H1 (cell line): Measurements from ENCODE around the gene SLC2A8. TPM values are rescaled to one million over a fixed set of nuclear protein-coding genes. Genes with fewer than 3 reads are reported as not detected.

Experiments used
- ATF2 ChIP-seq: IDR thresholded peaks from 2 replicates; pipeline ENCODE4 v1.6.1; 2012; ENCODE audit warnings: low read length, inconsistent platforms
- CHD2 ChIP-seq: IDR thresholded peaks from 2 replicates; pipeline ENCODE4 v1.6.1; 2012; ENCODE audit warnings: low read length, improper control_type of control experiment
- HDAC2 ChIP-seq, 2 experiments: fragments of 300-600 bp in 1 of 2; sonication (generic) in 1 of 2; IDR thresholded peaks; 2 replicates each; pipeline ENCODE4 v1.6.1; 2011 to 2012; ENCODE audit warnings: low read depth in 2 of 2, low read length in 2 of 2, mild to moderate bottlenecking in 2 of 2, moderate library complexity in 2 of 2, borderline replicate concordance in 1 of 2, inconsistent platforms in 1 of 2
- PHF8 ChIP-seq: fragments of 200-600 bp; sonication (generic); conservative IDR thresholded peaks from 2 replicates; pipeline ENCODE4 v1.7.1; 2012; ENCODE audit warnings: low read depth, mild to moderate bottlenecking, inconsistent platforms, low read length, moderate library complexity
- YY1 ChIP-seq: IDR thresholded peaks from 2 replicates; pipeline ENCODE4 v1.6.1; 2011; ENCODE audit warnings: low read depth, mild to moderate bottlenecking, low read length
- polyA plus RNA-seq, 7 experiments: library from polyadenylated mRNA; depleted of rRNA in 3 of 7; stranded (reverse) in 5 of 7; unstranded in 2 of 7; fragments of >200 nt in 5 of 7; fragments of 200-250 nt in 2 of 7; gene quantifications; 1 replicate in 5 of 7; 2 replicates in 1 of 7; 4 replicates in 1 of 7; pipeline versions ENCODE4 v1.2.1 to v1.2.3, GENCODE V29; 2011 to 2013; ENCODE audit warnings: missing spikeins in 2 of 7, mixed read lengths in 2 of 7
- total RNA-seq: library from RNA; stranded (reverse); fragmentation: NEBNext Ultra II Directional; extraction: Animal tissue kit (Norgen Biotek cat#: 25700); gene quantifications from 2 replicates; pipeline ENCODE4 v1.2.1, GENCODE V29; 2021
- TF ChIP-seq, protein P1 (sequence below): IDR thresholded peaks from 2 replicates; pipeline ENCODE4 v1.6.1; 2011; ENCODE audit warnings: low read length, improper control_type of control experiment

Gene SLC2A8
- total and polyA plus RNA-seq, 2 of the 8 experiments (the other 6 are each of a cell fraction or from before 2014, with no cell fraction given): 24.6 to 36.4 TPM

DNA sequence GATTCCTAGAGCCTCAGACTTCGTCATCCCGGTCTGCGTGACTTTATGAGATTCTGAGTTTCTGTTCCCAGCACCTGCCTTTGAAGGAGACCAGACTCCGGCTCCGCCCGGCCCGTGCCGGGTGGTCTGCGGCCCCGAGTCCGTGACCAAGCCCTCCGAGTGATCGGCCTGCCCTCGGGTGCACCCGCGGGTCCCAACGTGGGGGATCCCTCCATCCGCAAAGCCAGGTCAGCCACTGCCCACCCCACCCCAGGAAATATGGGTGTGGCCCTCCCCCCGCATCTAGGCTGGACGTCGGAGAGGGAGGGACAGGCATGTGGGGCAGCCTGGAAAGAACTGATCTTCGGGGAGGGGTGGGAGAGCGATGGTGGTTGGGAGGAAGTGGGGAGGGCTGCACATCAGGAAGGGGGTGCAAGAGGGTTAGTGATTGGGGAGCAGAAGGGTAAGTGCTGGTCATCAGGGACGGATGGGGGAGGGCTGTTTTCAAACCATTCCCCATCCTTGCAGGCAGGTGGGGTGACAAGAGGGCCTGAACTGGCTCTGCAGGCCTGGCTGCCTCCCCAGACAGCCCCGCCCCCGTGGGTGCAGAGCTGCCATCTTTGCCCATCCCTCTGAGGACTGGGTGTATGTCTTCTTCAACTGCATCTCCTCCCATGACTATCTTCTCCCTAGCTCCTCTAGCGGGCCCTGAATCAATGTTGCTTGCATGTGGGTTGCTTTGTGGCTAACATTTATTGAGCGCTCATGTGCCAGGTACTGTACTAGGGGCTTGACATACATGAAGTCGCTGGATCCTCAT, 55.1 kb downstream of the SLC2A8 start (continued):
- no peak for TF ChIP-seq ATF2
- no peak for TF ChIP-seq CHD2
- TF ChIP-seq, protein P1, sequence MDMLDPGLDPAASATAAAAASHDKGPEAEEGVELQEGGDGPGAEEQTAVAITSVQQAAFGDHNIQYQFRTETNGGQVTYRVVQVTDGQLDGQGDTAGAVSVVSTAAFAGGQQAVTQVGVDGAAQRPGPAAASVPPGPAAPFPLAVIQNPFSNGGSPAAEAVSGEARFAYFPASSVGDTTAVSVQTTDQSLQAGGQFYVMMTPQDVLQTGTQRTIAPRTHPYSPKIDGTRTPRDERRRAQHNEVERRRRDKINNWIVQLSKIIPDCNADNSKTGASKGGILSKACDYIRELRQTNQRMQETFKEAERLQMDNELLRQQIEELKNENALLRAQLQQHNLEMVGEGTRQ: no peak
- TF ChIP-seq HDAC2 (IDR thresholded peaks at IDR 0.05; ENCODE audit: borderline replicate concordance in 1 of 2, low read depth in 2 of 2, low read length in 2 of 2): peak in 1 of 2 experiments; percentile 82; a peak in 1 of 4 replicates
- TF ChIP-seq PHF8: no peak
- peak; percentile 77; the same call in 1 of the 2 replicates for TF ChIP-seq YY1
